Pancreas (tissue), 10 donors: ENCODE measurements around the gene CUL3. TPM values are rescaled to one million over a fixed set of nuclear protein-coding genes. Genes with fewer than 3 reads are reported as not detected.

Source experiments
- ATAC-seq, 4 donors: fragments of 200-7000 bp; cut with Tn5 transposase; one replicate each; pipeline versions ENCODE4 v1.8.0 to v1.9.1; 2020; ENCODE audit warnings: mild to moderate bottlenecking in 4 of 4, moderate library complexity in 4 of 4
- DNase-seq, 6 donors: peaks; one replicate each; pipeline ENCODE4 v3.0.0-alpha.2; 2020
- FAIRE-seq: peaks from 2 replicates; lab custom pipeline; 2012; peaks lifted over from hg19 to GRCh38; lab: Jason Lieb, UNC
- H3K27ac ChIP-seq, 4 donors: fragments of 200-600 bp; sonication (generic); 1 replicate in 3 of 4; 2 replicates in 1 of 4; pipeline versions ENCODE4 v1.5.0 to v1.8.0; 2020
- H3K27me3 ChIP-seq, 4 donors: fragments of 200-600 bp; one replicate each; pipeline ENCODE4 v1.8.0; 2021
- H3K36me3 ChIP-seq, 3 donors: fragments of 200-600 bp; sonication (generic) in 1 of 3; one replicate each; pipeline versions ENCODE4 v1.5.0 to v1.8.0; 2020 to 2021
- H3K4me1 ChIP-seq, 3 donors: fragments of 200-600 bp; one replicate each; pipeline ENCODE4 v1.8.0; 2021
- H3K4me3 ChIP-seq, 4 donors: fragments of 200-600 bp; sonication (generic) in 2 of 4; one replicate each; pipeline versions ENCODE4 v1.5.0 to v1.8.0; 2020 to 2021
- H3K9me3 ChIP-seq, 4 donors: fragments of 200-600 bp; one replicate each; pipeline ENCODE4 v1.8.0; 2021
- CTCF ChIP-seq, 4 donors: fragments of 200-600 bp; sonication (generic) in 3 of 4; IDR thresholded peaks; one replicate each; pipeline versions ENCODE4 v1.5.0 to v1.8.0; 2021; ENCODE audit warnings: antibody characterized with exemption in 4 of 4
- WGBS, 2 donors: extraction: QIAGEN DNeasy Blood & Tissue Kit; methylation state at CpG; one replicate each; pipeline ENCODE4 v1.1.7; 2013; 5-methylcytosine and 5-hydroxymethylcytosine counted together
- intact Hi-C, 3 donors: fragments of 100-400 bp; cut with DNase I; formaldehyde crosslinking; loops; one replicate each; pipeline versions ENCODE4 v1.11.1 to v1.14.2; 2022
- polyA plus RNA-seq, 2 donors: library from polyadenylated mRNA; stranded (reverse); fragments of 200-250 nt; gene quantifications; one replicate each; pipeline ENCODE4 v1.2.3, GENCODE V29; 2013
- total RNA-seq, 6 donors: library from RNA; stranded (reverse); fragmentation: NEBNext Ultra II Directional in 4 of 6; extraction: Animal tissue kit (Norgen Biotek cat#: 25700) in 4 of 6; gene quantifications; one replicate each; pipeline versions ENCODE4 v1.2.1 to v1.2.4, GENCODE V29; 2021 to 2023
- donor health status: healthy with polysubstance abuse.
- donor health status: DM: no; HTN: no; CAD: no; lungs with moderate emphysema.
- donor health status: DM: no; HTN: no; CAD: no.
- donor health status: control.
- donor health status: control.
- donor health status: Bipolar disorder and iron deficiency.
- donor health status: DM: yes; HTN: yes; CAD: no.
- donor health status: DM: no; HTN: no; CAD: no.
- donor health status: DM: no; HTN: no; CAD: no.
- donor health status: DM: yes; HTN: yes; CAD: no.

The CUL3 gene
- total and polyA plus RNA-seq, 8 donors = 32.2 to 49.5 (median 37.6) TPM

DNA sequence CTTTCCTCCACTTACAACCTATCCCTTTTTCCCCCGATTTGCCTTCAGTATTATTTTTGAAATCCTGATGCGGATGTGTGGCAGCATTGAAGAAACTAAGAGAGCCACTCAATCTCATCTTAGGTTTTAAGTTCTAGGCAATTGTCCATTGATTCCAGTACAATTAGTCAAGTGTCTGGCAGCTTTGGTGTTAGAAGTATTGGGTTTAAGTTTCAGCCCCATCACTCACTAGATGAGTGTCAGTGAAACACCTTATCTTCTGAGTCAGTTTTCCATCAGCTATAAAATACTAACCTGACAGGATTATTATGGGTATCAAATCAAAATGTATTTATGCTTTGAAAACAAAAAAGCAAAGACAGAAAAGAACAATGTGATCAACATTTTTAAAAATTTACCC is 16.8 kb upstream of the CUL3 start:
- Histone ChIP-seq H3K4me3 (no peak overlapping the region), H3K9me3 (no peaks in the 10 kb centered on the region), H3K4me1 (no peaks in the 10 kb centered on the region), H3K27ac (no peak overlapping the region), H3K36me3 (no peaks in the 10 kb centered on the region), H3K27me3 (no peaks in the 10 kb centered on the region)
- DNase-seq (no peak), ATAC-seq (no peak), FAIRE-seq (no peak)
- TF ChIP-seq CTCF (IDR thresholded peaks at IDR 0.05) = no peak
- WGBS, 2 donors = 83 to 85% methylated on average over 2 of the region's 2 CpGs
- intact Hi-C loops = no loop called here

GRCh38 chr2:224598678-224599077 is 13.5 kb upstream of the CUL3 start:
- H3K4me1 ChIP-seq = no peaks in the 10 kb centered on the region
- no peaks in the 10 kb centered on the region for H3K27me3 ChIP-seq
- 71 to 83% methylated on average over 2 of the region's 2 CpGs for WGBS, 2 donors
- H3K36me3 ChIP-seq = no peaks in the 10 kb centered on the region
- ATAC-seq (no peak), DNase-seq (no peak), FAIRE-seq (no peak)
- no peak for TF ChIP-seq CTCF (IDR thresholded peaks at IDR 0.05)
- no peak overlapping the region for H3K4me3 ChIP-seq
- intact Hi-C loops = no loop called here
- H3K9me3 ChIP-seq = no peaks in the 10 kb centered on the region
- no peak overlapping the region for H3K27ac ChIP-seq

DNA sequence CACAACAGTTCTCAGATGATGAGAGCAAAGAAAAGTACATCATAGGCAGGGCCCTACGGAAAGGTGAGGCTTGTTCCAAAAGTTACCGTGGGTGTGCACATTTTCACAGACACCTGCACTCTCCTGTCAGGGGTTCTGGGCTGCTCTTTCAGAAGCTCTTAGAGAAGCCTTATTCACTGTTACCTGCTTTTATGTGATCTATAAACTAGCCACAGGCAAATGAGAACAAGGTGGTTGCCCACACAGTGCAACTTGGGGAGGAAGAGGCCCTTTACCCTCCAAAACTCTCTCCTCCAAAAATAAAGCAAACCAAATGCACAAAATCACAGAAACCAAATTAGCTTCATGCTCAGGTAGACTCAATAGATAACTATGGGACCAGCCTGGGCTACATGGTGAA is 11.1 kb upstream of the CUL3 start:
- Histone ChIP-seq H3K4me1 (no peaks in the 10 kb centered on the region), H3K27me3 (no peaks in the 10 kb centered on the region), H3K27ac (no peak overlapping the region), H3K36me3 (no peaks in the 10 kb centered on the region), H3K4me3 (no peak overlapping the region), H3K9me3 (no peaks in the 10 kb centered on the region)
- DNase-seq (no peak), ATAC-seq (no peak), FAIRE-seq (no peak)
- no peak for TF ChIP-seq CTCF (IDR thresholded peaks at IDR 0.05)
- intact Hi-C loops = no loop called here
- WGBS, 2 donors = 85 to 98% methylated on average over 2 of the region's 2 CpGs

- no peak for ATAC-seq
- 79 to 80% methylated on average over 4 of the region's 4 CpGs for WGBS, 2 donors
- H3K9me3 ChIP-seq = no peaks in the 10 kb centered on the region
- no peaks in the 10 kb centered on the region for H3K4me1 ChIP-seq
- H3K36me3 ChIP-seq = no peaks in the 10 kb centered on the region
- H3K4me3 ChIP-seq = no peak overlapping the region
- FAIRE-seq = no peak
- H3K27me3 ChIP-seq = no peaks in the 10 kb centered on the region
- intact Hi-C loops = no loop called here
- no peak for TF ChIP-seq CTCF (IDR thresholded peaks at IDR 0.05)
- no peak for DNase-seq
- no peak overlapping the region for H3K27ac ChIP-seq
Observed at GRCh38 chr2:224595518-224595917, 10.4 kb upstream of the CUL3 start.

GRCh38 chr2:224594840-224595239 is 9.7 kb upstream of the CUL3 start:
- 65 to 75% methylated on average over 5 of the region's 5 CpGs for WGBS, 2 donors
- no peaks in the 10 kb centered on the region for H3K9me3 ChIP-seq
- no peak for FAIRE-seq

More at GRCh38 chr2:224594840-224595239, 9.7 kb upstream of the CUL3 start:
- Histone ChIP-seq H3K36me3 (no peaks in the 10 kb centered on the region), H3K4me1 (no peaks in the 10 kb centered on the region), H3K27me3 (no peaks in the 10 kb centered on the region), H3K27ac (no peak overlapping the region), H3K4me3 (no peak overlapping the region)
- ATAC-seq (no peak), DNase-seq (no peak)
- intact Hi-C loops = no loop called here
- TF ChIP-seq CTCF (IDR thresholded peaks at IDR 0.05) = no peak
